ENCODE data around the gene INCA1. TPM values are rescaled to one million over a fixed set of nuclear protein-coding genes. Genes with fewer than 3 reads are reported as not detected.

INCA1 gene
- total and polyA plus RNA-seq, 2 of the 13 experiments (the other 11 are each of a cell fraction or from before 2014, with no cell fraction given): 0.93 to 2.6 TPM

GRCh38 chr17:4947411-4948165, 49.7 kb downstream of the INCA1 start (continued):
- TF ChIP-seq SP5 (CRISPR knock-in tag; IDR thresholded peaks at IDR 0.05; ENCODE audit: borderline replicate concordance, low read depth): no peak
- no peak for TF ChIP-seq SKI (IDR thresholded peaks at IDR 0.05; ENCODE audit: partially characterized antibody)
- TF ChIP-seq CAMTA2 (CRISPR knock-in tag; IDR thresholded peaks at IDR 0.05; ENCODE audit: borderline replicate concordance): 0 out of 2 replicates have a peak, but pooled peaks have one; percentile 22
- TF ChIP-seq PATZ1 (CRISPR knock-in tag; IDR thresholded peaks at IDR 0.05): peak; percentile 68; the same call in 1 of the 2 replicates
- no peak for TF ChIP-seq U2AF2 (IDR thresholded peaks at IDR 0.05; ENCODE audit: low read depth, low read length)
- TF ChIP-seq KLF6 (CRISPR knock-in tag; IDR thresholded peaks at IDR 0.05): no peak
- no peak for TF ChIP-seq TARDBP (CRISPR knock-in tag; IDR thresholded peaks at IDR 0.05)
- no peak for TF ChIP-seq DBP (CRISPR knock-in tag; IDR thresholded peaks at IDR 0.05; ENCODE audit: not compliant biosample characterization)
- TF ChIP-seq RNF219 (CRISPR knock-in tag; IDR thresholded peaks at IDR 0.05): no peak
- TF ChIP-seq BCL6 (CRISPR knock-in tag; IDR thresholded peaks at IDR 0.05): no peak; the same call in 1 of the 2 replicates
- TF ChIP-seq ESRRA (CRISPR knock-in tag; IDR thresholded peaks at IDR 0.05; ENCODE audit: low read depth): peak; percentile 9; the same call in 1 of the 2 replicates
- TF ChIP-seq PPARG (CRISPR knock-in tag; conservative IDR thresholded peaks at IDR 0.05): no peak
- no peak for TF ChIP-seq ZNF343 (CRISPR knock-in tag; IDR thresholded peaks at IDR 0.05)
- peak; percentile 31; the same call in 1 of the 2 replicates for TF ChIP-seq YEATS4 (CRISPR knock-in tag; IDR thresholded peaks at IDR 0.05; ENCODE audit: borderline replicate concordance)
- 0 out of 2 replicates have a peak, but pooled peaks have one; percentile 30 for TF ChIP-seq ZNF232 (CRISPR knock-in tag; IDR thresholded peaks at IDR 0.05; ENCODE audit: borderline replicate concordance)
- TF ChIP-seq ZNF772 (CRISPR knock-in tag; IDR thresholded peaks at IDR 0.05): peak; percentile 58; the same call in 1 of the 2 replicates
- 0 out of 2 replicates have a peak, but pooled peaks have one; percentile 11 for TF ChIP-seq CREB3 (CRISPR knock-in tag; IDR thresholded peaks at IDR 0.05)
- no peak for TF ChIP-seq CHD4 (IDR thresholded peaks at IDR 0.05; ENCODE audit: borderline replicate concordance, low read length)
- TF ChIP-seq ASH2L (IDR thresholded peaks at IDR 0.05; ENCODE audit: insufficient read length, low read depth, low read length): peak; percentile 2
- no peak for TF ChIP-seq ZNF615 (CRISPR knock-in tag; IDR thresholded peaks at IDR 0.05; ENCODE audit: borderline replicate concordance)
- TF ChIP-seq ZNF850 (CRISPR knock-in tag; conservative IDR thresholded peaks at IDR 0.05): no peak
- TF ChIP-seq HMGA1 (CRISPR knock-in tag; conservative IDR thresholded peaks at IDR 0.05): no peak
- TF ChIP-seq ZNF329 (CRISPR knock-in tag; IDR thresholded peaks at IDR 0.05; ENCODE audit: low read depth): no peak

Measured in HepG2 (cell line).